Panc1 (cell line): Measurements from ENCODE around the gene CRIM1. TPM values are rescaled to one million over a fixed set of nuclear protein-coding genes. Genes with fewer than 3 reads are reported as not detected.

ENCODE experiments used
- ATAC-seq: fragments of 200-7000 bp; cut with Tn5 transposase; 2 replicates; pipeline ENCODE4 v1.9.1; 2020; ENCODE audit warnings: mild to moderate bottlenecking, moderate library complexity
- BruUV-seq: library from RNA; stranded (reverse); fragments of 400-500 nt; replicated peaks from 2 replicates; lab custom pipeline; 2021; lab: Mats Ljungman, UMichigan
- CTCF ChIA-PET: fragments of 300-600 bp; sonication (Branson Sonifier 250); formaldehyde crosslinking; loops from one replicate; lab custom pipeline; 2022; ENCODE audit warnings: antibody characterized with exemption; lab: Charles Lee
- POLR2A ChIA-PET: fragments of 300-600 bp; sonication (Branson Sonifier 250); formaldehyde crosslinking; loops from one replicate; lab custom pipeline; 2022; ENCODE audit warnings: antibody characterized with exemption; lab: Charles Lee
- DNase-seq: peaks from one replicate; pipeline ENCODE4 v3.0.0-alpha.2; 2010; ENCODE audit warnings: low read depth, low spot score
- H3K27ac ChIP-seq: 2 replicates; pipeline ENCODE4 v1.5.1; 2011; ENCODE audit warnings: mild to moderate bottlenecking, low read length, inconsistent platforms
- H3K27me3 ChIP-seq: fragments of 200-500 bp; sonication (Bioruptor generic); 2 replicates; pipeline ENCODE4 v1.6.0; 2014; ENCODE audit warnings: low read length, inconsistent platforms; ENCODE audit not compliant: control insufficient read depth, insufficient read depth
- H3K36me3 ChIP-seq: fragments of 200-500 bp; sonication (Bioruptor generic); 2 replicates; pipeline ENCODE4 v1.5.1; 2014; ENCODE audit warnings: inconsistent platforms, mild to moderate bottlenecking, low read length, moderate library complexity; ENCODE audit not compliant: control insufficient read depth, insufficient read depth
- H3K4me1 ChIP-seq: 2 replicates; pipeline ENCODE4 v1.5.1; 2011; ENCODE audit warnings: inconsistent platforms, mild to moderate bottlenecking, low read length, moderate library complexity; ENCODE audit not compliant: control insufficient read depth, insufficient read depth
- H3K4me3 ChIP-seq, 2 experiments: 2 replicates each; pipeline ENCODE4 v1.5.1; 2011 to 2012; ENCODE audit warnings: low read depth in 2 of 2, low read length in 2 of 2, mild to moderate bottlenecking in 2 of 2, inconsistent platforms in 1 of 2, moderate library complexity in 1 of 2
- H3K9me3 ChIP-seq: fragments of 200-500 bp; sonication (Bioruptor generic); 2 replicates; pipeline ENCODE4 v1.5.1; 2014; ENCODE audit warnings: low read depth, mild to moderate bottlenecking, inconsistent platforms, low read length, moderate library complexity; ENCODE audit not compliant: control insufficient read depth, insufficient read depth
- CTCF ChIP-seq: fragments of 450-650 bp; IDR thresholded peaks from 2 replicates; pipeline ENCODE4 v1.5.1; 2017; ENCODE audit warnings: mild to moderate bottlenecking
- POLR2AphosphoS5 ChIP-seq: IDR thresholded peaks from 2 replicates; pipeline ENCODE4 v1.6.1; 2012; ENCODE audit warnings: mild to moderate bottlenecking, low read depth, low read length, moderate library complexity
- REST ChIP-seq, 2 experiments: IDR thresholded peaks; 2 replicates each; pipeline ENCODE4 v1.6.1; 2011 to 2012; ENCODE audit warnings: low read depth in 2 of 2, control low read depth in 1 of 2, low read length in 1 of 2, mild to moderate bottlenecking in 1 of 2, moderate library complexity in 1 of 2; ENCODE audit not compliant: insufficient read depth in 1 of 2
- SIN3A ChIP-seq: IDR thresholded peaks from 2 replicates; pipeline ENCODE4 v1.6.1; 2012; ENCODE audit warnings: low read depth, mild to moderate bottlenecking, low read length, moderate library complexity, borderline replicate concordance; ENCODE audit not compliant: insufficient read depth
- TCF7L2 ChIP-seq: IDR thresholded peaks from 2 replicates; pipeline ENCODE4 v1.6.1; 2011; ENCODE audit warnings: mild to moderate bottlenecking, low read depth, low read length, inconsistent platforms
- in situ Hi-C: cut with HindIII; loops from 2 replicates; pipeline ENCODE4 v1.10.0; 2016; ENCODE audit warnings: low sequenced_read_pairs, low pct_unique_long_range_greater_than_20kb
- intact Hi-C: fragments of 100-400 bp; cut with micrococcal nuclease; formaldehyde crosslinking; loops from one replicate; pipeline ENCODE4 v1.10.0; 2022; ENCODE audit not compliant: unreplicated experiment
- total RNA-seq: library from RNA; stranded (reverse); gene quantifications from one replicate; pipeline ENCODE4 v1.2.1, GENCODE V29; 2021; ENCODE audit not compliant: unreplicated experiment

The CRIM1 gene
- total RNA-seq, 1 experiment from 2014 or later, result 290 TPM

DNA sequence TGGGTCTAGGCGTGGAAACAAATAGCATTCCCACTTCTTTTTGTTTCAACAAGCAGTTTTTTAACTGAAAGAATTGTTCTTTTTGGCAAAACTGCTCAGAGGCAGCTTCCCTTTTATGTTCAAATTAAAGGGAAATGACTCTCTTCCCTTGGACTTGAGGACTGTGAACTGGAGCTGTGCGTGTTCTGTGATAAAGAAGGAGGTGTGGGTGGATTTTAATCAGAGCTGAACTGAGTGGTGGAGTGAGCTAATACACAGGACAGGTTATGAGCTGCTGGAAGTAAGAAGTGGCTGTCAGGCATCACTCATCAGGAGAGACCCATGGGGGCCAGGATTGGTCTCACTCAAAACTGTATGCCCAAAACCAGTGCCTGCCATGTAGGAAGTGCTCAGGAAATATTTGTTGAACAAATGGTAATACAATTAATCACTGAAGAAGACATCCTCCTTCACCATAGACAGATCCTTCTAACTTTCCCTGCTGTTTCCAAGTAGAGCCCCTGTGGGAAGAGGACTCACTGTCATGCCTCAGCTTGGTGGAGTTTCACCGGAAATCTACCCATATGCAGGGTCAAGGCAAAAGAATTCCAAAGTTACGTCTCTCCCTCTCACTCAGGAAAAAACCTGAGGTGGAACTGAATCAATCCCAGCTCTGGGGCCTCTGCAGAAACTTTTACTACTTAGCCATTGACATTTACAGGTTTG is 186.5 kb downstream of the CRIM1 start:
- Histone ChIP-seq H3K9me3 (no peaks in the 10 kb centered on the region), H3K4me1 (peaks cover 41% of the 10 kb centered on the region), H3K27ac (peak overlapping the region; percentile 70), H3K36me3 (peaks cover 54% of the 10 kb centered on the region), H3K27me3 (no peaks in the 10 kb centered on the region), H3K4me3 (no peak overlapping the region)
- in situ Hi-C loops (no loop called here), intact Hi-C loops (no loop called here)
- DNase-seq (no peak), ATAC-seq (no peak)
- TF ChIP-seq TCF7L2 (no peak), SIN3A (no peak), POLR2AphosphoS5 (no peak; the same call in 1 of the 2 replicates), CTCF (no peak), REST (IDR thresholded peaks at IDR 0.05; ENCODE audit: insufficient read depth in 1 of 2, low read depth in 2 of 2, low read length in 1 of 2) (no peak)
- CTCF ChIA-PET, result no interaction called here
- BruUV-seq, result no TSS peak
- POLR2A ChIA-PET, result no interaction called here

GRCh38 chr2:36544638-36545338 is 189.2 kb downstream of the CRIM1 start:
- peak overlapping the region; percentile 74 for H3K27ac ChIP-seq
- BruUV-seq, result no TSS peak
- no peak for DNase-seq
- no peaks in the 10 kb centered on the region for H3K9me3 ChIP-seq
- in situ Hi-C loops (no loop called here), intact Hi-C loops (no loop called here)
- POLR2A ChIA-PET, result no interaction called here
- CTCF ChIA-PET, result no interaction called here
- ATAC-seq, result peak; percentile 32
- peaks cover 62% of the 10 kb centered on the region for H3K36me3 ChIP-seq
- no peaks in the 10 kb centered on the region for H3K27me3 ChIP-seq
- no peak overlapping the region for H3K4me3 ChIP-seq
- peaks cover 65% of the 10 kb centered on the region for H3K4me1 ChIP-seq
- TF ChIP-seq REST (IDR thresholded peaks at IDR 0.05; ENCODE audit: insufficient read depth in 1 of 2, low read depth in 2 of 2, low read length in 1 of 2) (no peak), CTCF (peak; percentile 62; the same call in 1 of the 2 replicates), POLR2AphosphoS5 (no peak)
